Measurements from ENCODE around the gene RGS6.

Gene RGS6

DNA sequence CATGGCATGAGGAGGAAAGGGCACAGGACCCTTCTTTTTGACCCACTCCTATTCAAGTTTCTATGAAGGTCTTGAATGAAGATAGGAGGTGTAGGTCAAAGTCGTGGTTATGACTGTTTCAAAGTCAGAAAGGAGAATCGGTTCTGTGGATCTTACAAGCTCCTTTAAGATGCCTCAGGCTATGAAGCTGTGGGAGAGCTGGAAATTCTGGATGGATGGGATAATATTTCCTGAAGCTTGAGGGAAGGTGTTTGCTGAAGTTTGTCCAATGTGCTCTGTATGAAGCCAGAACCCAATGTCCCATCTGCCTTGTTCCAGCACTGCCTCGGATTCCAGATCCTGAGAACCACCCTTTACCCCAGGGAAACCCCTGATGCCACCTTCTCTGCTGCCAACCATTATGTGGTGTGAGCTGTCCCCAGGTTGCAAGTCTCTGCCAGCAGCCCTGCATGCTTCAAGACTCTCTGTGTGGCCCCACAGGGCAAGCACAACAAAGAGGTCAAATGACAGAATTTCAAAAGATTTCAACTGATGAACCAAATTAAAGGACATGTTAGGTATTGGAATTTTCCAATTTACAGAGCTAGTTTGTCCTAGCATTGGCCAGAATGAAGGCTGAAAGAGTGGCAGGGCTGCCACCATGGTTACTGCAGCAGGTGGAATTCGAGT, 472.0 kb downstream of the RGS6 start:
- DNase-seq (ENCODE audit: low spot score): no peak

DNA sequence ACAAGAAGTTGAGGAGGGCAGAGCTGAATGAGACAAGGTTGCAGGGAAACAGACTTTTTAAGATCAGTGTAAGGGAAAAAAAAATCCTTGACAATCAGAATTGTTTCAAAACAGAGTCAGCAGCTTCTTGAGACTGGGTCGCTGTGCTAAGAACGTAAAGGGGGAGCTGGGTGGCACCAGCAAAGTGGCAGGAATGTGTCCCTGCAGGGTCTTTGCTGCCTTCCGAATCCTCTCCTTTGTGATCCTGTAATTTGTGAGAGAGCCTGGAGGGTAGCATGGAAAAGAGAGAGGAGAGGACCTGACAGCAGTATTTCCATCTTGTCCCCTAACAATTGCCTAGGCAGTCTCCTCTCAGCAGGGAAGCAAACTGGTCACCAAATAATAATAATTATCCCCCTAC, 472.8 kb downstream of the RGS6 start:
- no peak for DNase-seq (ENCODE audit: low spot score)

- no peak for DNase-seq (ENCODE audit: low spot score)
Observed at GRCh38 chr14:72408020-72408419, 475.8 kb downstream of the RGS6 start.

DNA sequence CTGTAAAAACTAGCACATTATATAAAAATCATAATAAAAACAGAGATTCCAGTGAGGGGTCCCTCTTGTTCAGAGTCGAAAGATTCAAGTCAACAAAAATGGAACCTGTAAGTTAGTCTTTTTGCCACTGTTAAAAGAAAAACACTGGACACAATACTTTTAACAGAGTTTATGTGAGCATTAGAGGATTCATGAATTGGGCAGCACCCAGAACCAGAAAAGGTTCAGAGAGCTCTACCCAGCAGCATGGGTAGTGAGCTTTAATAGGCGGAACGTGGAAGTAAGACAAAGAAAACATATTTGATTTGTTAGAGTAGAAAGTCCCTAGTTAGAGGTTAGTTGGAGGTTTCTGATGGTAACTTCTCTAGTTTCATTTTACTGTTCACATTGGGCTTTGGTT, 476.8 kb downstream of the RGS6 start:
- DNase-seq (ENCODE audit: low spot score): no peak

GRCh38 chr14:72416081-72416849, 484.0 kb downstream of the RGS6 start:
- DNase-seq (ENCODE audit: low spot score): no peak

DNA sequence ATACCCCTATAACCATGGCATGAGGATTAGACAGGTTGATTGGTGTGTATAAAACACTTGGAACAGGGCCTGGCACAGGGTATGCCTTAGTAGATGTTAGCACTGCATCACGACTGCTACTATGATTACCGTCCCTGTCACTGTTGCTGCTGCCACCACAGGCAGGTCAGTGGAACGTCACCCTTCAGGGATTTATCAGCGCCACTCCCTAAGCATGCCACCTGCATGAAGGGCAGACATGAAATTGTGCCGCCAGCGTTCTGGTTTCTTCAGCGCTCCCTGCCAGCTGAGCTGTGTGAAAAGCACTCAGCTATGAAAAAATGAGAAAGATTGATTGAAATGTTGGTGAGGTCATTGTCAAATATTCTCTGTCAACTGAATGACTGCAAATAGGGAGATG, 484.7 kb downstream of the RGS6 start:
- no peak for DNase-seq (ENCODE audit: low spot score)

GRCh38 chr14:72418806-72419205, 486.6 kb downstream of the RGS6 start:
- no peak for DNase-seq (ENCODE audit: low spot score)

GRCh38 chr14:72419226-72419775, 487.1 kb downstream of the RGS6 start:
- DNase-seq (ENCODE audit: low spot score): no peak

GRCh38 chr14:72420749-72421474, 488.7 kb downstream of the RGS6 start:
- peak; percentile 34 for DNase-seq (ENCODE audit: low spot score)

GRCh38 chr14:72423957-72424356, 491.7 kb downstream of the RGS6 start:
- no peak for DNase-seq (ENCODE audit: low spot score)

DNA sequence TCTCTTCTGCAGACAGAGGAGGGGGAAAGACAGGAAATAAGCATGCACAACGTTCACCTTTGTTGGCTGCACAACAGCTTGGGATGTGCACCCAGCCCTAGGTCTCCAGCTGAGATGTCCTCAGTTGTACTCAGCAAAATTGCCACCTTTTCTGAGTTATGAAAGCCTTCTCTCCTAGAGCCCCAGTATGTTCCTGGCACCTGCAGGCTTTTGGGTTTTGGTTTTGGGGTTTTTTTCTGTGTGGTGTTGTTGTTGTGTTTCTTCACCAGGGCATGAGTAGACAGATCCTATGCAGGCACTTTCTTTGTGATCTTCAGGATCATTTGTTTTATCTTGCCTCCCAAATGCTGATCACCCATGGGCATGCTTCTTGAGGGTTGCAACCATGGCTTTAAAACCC, 498.2 kb downstream of the RGS6 start:
- no peak for DNase-seq (ENCODE audit: low spot score)

DNA sequence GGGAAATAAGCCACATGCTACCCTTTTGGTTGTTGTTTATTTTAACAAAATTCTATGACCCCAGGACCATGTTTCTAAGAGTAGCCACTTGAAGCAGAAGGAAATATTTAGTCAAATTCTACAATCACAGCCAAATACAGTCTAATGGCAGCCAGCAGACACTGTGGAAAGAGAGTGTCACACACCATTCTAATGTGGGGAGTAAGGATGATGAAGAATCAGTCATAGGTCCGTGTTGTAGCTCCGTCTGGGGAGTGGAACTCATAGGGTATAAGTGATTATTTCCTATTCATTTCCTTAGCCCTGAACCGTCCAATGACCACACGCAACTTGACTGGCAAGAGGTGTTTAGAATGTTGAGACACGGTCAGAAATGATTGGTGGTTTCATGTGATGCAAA, 500.5 kb downstream of the RGS6 start:
- DNase-seq (ENCODE audit: low spot score): no peak

- peak; percentile 19 for DNase-seq (ENCODE audit: low spot score)
Observed at GRCh38 chr14:72433511-72433910, 501.3 kb downstream of the RGS6 start.

- DNase-seq (ENCODE audit: low spot score): no peak
Observed at GRCh38 chr14:72434856-72435255, 502.6 kb downstream of the RGS6 start.

DNA sequence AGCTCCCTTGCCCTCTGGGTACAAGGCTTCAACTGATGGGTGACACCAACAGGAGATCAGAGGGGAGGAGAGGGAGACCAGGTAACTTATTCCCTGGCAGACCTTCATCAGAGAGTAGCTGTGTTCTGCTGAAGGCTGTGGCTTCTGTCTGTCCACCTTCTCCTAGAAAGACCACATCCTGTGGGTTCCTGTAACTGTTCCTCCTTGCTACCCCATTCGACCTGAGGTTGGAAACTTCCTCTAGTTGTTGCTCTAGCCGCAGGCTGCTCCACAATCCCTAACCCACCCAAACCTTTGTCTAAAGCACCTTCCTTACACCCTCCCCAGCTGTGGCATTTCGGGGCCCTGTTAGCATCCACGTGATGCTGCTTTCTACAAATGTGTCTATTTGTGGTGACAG, 507.5 kb downstream of the RGS6 start:
- DNase-seq (ENCODE audit: low spot score): no peak

GRCh38 chr14:72443256-72443655, 511.0 kb downstream of the RGS6 start:
- no peak for DNase-seq (ENCODE audit: low spot score)

DNA sequence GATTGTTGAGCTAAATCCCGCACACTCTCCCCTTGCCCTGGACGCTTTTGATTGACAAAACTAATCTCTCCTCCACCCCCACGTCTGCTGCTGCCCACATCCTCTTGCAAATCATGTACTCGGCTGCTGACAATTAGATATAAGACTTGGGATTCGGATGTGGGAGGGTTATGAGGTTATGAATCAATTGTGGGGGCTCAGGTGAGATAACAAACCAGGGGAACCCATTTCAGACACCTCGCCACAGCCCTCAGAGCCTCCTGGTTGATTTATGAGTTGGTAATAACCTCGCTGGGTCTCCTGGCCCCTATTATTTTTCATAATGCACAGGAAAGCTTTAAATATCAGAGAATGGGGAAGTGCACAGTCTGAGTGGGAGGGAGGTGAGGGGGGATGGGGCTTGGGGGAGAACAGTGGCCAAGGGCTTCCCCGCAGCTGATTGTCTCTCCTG, 511.8 kb downstream of the RGS6 start:
- DNase-seq (ENCODE audit: low spot score): no peak

- DNase-seq (ENCODE audit: low spot score): no peak
Observed at GRCh38 chr14:72444701-72445100, 512.5 kb downstream of the RGS6 start.

DNA sequence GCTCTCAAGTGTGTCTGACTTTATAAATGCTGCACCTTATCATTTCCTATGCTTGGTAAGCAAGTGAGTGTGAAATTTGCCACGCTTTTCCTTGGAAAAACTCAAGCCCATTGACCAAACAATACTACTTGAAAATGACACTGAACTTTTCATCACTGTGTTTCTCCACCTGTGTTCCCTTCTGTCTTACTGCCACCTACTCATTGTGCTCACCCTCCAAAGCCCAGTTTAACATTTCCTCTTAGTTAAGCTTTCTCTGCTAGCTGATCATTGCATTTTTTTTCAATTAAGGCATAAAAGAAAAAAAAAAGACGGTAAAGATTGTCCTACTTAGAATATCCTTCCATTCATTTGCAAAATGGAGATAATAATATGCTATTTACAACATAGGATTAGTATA, 516.0 kb downstream of the RGS6 start:
- no peak for DNase-seq (ENCODE audit: low spot score)

- DNase-seq (ENCODE audit: low spot score): no peak
Observed at GRCh38 chr14:72450473-72451044, 518.3 kb downstream of the RGS6 start.

DNA sequence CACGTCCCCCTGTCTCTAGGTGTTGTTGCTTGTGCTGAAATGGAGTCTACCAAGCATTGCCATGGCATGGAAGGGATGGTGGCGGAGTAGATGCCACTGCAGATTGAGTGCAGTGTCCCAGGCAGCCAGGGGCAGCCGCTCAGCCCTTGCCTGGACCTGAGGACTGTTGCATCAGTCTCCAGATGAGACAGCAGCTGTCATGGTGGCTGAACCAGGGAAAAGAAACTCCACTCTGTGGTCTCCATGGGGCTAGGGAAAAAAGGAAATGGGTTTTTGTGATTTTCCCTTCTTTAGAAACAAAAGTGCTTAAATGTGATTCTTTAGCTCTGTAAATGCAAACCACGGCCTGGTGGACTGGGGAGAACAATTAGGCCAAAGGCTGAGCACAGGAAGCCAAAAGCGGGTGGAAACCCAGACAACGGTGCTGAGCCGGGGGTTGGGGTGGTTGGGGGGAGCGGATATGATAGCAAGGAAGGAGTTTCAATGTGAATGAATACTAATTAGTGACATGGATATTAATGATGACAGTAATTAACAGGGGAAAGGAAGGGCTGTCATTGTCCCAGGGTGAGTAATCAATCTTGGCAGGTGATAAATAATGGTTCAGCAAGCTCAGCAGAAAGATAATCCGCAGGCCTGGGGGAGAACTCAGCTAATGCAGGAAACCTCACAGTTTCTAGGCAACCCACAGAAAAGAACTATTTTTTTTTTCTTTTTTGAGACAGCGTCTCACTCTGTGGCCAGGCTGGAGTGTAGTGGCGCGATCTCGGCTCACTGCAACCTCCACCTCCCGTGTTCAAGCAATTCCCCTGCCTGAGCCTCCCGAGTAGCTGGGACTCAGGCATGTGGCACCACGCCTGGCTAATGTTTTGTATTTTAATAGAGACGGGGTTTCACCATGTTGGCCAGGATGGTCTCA, 519.1 kb downstream of the RGS6 start:
- no peak for DNase-seq (ENCODE audit: low spot score)
